NCI-H2196 (cell line): ENCODE data around the gene SLC4A11.

Source experiments
- DNase-seq: peaks from one replicate; lab custom pipeline; 2025; ENCODE audit not compliant: unreplicated experiment; lab: John Stamatoyannopoulos, UW

The SLC4A11 gene

DNA sequence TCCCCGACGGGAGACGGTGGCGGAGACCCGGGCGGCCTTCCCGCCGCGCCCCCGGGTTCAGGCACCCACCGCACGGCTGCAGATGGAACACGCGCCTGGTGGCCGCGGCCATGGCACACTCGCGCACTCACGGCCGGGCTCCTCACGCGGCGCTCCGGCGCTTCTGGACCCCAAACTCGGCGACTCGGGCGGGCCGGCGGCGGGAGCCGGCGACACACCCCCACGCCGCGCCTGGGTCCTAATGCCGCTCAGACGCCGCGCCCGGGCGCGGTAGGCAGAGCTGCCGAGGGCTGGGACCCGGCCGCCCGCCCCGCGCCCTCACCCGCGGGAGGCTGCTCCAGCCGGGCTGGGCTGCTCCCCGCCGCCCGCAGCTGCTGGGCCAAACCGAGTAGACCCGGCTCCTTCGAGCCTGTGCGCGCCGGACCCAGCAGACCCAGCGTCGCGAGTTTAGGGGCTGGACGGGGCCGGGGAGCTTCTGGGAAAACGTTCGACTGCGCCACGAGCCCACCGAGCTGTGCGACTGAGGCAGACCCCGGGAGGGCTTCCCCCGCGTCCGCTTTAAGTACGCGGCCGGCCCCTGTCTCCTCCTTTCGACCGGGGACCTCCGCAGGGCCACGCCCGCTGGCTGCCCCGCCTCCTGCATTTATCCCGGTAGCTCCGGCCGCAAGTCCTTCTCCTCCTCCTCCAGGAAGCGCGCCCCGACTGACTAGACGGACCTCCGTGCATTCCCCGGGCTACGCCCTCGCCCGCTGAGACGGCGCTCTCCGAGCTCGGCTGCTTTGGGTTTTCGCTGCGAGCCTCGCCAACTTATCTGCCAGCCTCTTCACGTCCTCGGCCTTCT, at the start of gene SLC4A11:
SLC4A11 (minus strand) TSS at position 165 of the 841 bp plus-strand sequence; CDS start at position 112, 53 bp downstream.
- DNase-seq = peak; percentile 41

DNA sequence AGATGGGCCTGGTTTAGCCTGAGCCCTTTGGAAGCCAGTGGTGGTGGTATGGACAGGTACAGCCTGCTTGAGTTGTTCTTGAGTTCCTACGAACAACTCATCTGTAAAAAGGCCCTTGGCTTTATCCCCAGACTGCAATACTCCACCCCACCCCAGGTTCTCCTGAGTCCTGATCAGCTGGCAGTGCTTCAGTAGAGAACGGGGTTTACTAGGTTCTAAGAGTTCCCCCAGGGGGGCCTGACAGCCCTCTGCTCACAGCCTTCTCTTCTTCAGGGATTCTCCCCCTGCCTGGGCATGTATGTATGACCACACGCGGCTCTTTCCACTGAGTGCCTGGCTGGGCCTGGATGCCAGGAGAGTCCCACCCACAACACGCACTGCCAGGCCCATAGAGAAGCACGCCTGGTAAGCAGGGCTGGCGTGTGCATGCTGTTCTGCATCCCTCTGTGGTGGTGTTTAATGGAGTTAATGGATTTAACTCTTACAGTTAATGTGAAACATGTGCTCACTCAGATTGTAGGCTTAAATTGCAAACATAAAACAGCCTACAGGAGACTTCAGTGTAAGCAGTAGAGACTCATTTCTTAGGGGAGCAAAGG, 44.3 kb upstream of the SLC4A11 start:
- DNase-seq = no peak

DNA sequence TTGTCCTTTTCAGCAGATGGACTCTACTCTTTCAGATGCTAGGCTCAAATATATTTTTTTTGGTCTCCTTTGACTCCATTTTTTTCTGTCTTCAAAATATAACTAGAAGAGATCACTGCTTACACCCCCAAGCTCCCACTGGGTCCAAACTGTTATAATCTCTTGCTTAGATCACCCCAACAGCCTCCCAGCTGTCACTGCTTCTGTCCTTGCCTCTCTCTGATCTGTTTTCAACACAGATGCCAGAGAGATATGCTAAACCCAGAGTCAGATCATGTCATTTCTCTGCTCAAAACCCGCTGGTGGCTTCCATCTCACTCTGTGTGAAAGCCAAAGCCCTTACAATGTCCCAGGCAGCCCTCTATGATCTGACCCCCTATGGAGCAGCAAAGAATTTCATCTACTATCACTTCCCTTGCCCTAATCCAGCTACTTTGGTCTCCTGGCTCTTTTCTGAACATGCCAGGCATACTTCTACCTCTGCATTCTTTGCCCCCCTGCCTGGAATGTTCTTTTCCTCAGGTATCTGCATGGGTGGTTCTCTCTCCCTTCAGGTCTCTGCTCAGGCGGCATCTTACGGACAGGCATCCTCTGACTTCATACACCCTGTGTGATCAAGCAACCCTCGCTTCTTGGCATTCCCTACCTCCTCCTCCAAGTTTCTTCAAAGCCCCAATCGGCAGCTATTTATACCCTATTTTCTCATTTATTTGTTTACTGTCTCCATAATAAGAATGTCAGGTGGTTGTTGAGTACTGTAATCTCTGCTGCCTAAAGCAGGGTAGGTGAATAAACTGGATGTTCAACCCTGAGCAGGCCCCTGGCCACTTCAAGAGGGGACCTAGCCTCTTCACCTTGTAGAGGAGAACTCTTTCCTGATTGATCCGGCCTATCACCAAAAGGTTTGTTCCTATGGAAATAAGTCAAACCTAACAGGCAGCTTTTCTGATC, 43.6 kb upstream of the SLC4A11 start:
- DNase-seq = no peak

DNA sequence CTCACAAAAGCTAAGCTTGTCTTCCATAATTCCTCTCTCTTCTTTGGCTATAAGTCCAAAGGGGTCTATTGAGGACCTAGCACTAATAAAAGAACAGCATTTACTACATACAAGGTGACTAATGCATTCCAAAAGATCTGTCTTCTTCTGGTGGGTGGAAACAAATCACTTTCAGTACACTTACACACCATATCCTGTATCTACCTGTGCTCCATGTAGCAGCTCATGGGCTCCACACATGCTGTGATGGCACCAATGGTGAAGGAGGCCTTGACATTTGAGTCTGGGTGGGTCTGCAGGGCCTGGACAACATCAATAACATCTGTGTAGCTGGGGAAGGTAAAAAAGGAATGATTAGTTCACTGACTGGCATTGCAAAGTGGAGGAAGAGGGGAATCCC, 42.4 kb upstream of the SLC4A11 start:
- DNase-seq = no peak

DNA sequence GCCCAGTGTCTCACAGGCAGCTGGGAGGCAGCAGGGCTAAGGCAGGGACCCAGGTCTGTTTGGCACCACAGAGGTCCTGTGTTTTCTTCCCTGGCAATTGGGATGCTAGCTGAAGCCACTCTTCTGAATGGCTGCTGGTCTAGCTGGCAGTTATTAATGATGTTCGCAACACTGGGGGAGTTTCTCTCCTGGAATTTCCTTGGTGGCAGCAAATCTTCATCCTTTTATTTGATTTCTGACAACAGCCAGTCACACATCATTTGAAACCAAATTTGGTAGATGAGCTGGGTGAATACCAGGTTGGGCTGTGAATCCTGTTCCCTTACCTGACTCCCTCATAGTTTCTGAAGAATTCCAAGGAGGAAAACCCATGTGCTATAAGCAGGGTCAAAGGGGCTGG, 40.8 kb upstream of the SLC4A11 start:
- DNase-seq = no peak

DNA sequence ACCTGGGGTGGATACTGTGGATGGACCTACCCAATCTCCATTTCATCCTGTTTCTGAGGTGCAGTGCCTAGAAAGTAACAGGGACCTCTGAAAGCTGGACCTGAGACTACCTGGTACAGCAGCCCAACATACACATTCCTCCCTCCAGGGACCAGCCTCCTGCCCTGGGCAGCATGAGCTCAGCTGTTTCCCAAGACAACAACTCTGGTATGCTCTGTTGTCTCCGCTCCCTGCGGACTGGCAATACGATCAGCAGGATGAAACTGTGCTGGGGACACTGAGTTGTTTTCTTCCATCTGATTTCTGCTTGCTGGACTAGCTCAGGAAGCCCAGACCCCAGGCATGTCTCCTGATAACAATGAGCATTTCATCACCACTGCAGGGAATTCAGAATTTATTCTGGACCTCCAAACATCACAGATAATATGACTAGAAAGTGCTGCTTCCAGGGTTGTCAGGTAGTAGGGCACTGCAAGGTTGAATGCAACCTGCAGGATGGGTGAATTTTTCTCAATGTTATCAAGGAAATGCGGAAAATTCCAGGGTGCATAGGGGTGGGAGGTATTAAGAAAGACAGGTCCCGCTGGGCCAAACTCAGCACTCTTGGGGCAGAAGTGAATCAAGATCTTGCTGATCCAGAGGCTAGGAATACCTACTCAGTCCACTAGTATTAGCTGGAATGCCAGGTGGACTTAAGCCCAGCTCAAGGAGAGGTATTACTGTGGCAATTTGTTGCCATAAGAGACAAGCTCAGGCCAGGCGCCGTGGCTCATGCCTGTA, 38.9 kb upstream of the SLC4A11 start:
- no peak for DNase-seq

DNA sequence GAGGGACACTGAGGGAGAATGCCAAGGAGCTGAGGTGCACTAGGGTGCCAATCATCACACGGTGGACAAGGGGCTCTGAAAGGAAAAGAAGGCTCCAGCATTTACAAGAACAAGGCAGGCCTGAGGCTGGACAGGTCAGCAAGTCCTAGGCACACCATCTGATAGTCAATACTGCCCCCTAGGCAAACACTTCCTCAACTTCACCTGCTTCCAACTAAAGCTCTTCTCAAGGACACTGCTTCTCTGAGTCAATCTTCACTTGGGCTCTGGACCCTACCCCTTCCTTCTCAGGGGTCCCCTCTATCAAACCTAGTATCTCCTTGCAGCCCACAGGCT, 37.7 kb upstream of the SLC4A11 start:
- peak; percentile 46 for DNase-seq

DNA sequence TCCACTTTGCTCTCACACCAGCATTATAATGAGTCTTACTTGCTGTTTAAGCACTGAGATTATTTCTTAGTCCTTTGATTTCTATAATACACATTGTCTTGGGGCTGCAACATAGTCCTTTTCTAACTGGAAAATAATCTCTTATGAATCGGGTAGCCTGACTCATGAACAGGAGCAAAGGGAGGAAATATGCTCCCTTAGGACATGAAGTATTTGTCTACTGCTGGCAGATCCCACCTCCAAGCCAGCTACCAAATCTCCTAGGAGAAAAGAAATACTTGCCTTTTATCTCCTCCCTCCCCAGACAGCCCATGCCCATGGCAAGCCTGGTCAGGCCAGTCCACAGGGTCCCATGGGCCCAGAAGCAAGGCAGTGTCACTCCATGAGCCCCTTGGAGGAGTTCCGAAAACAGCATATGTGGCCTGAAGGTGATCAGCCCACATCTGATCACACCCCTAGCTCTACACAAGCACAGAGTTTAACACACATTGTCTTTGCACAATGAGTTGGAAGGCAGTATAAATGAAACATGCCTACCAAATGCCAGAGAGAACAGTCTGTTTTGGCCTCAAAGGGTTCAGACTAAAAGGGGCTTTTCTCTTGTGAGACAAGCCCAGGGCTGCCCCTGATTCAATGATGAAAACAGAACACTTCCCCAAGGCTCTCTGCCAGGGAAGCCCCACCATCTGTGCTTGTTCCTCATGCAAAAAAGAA, 37.1 kb upstream of the SLC4A11 start:
- DNase-seq = no peak

DNA sequence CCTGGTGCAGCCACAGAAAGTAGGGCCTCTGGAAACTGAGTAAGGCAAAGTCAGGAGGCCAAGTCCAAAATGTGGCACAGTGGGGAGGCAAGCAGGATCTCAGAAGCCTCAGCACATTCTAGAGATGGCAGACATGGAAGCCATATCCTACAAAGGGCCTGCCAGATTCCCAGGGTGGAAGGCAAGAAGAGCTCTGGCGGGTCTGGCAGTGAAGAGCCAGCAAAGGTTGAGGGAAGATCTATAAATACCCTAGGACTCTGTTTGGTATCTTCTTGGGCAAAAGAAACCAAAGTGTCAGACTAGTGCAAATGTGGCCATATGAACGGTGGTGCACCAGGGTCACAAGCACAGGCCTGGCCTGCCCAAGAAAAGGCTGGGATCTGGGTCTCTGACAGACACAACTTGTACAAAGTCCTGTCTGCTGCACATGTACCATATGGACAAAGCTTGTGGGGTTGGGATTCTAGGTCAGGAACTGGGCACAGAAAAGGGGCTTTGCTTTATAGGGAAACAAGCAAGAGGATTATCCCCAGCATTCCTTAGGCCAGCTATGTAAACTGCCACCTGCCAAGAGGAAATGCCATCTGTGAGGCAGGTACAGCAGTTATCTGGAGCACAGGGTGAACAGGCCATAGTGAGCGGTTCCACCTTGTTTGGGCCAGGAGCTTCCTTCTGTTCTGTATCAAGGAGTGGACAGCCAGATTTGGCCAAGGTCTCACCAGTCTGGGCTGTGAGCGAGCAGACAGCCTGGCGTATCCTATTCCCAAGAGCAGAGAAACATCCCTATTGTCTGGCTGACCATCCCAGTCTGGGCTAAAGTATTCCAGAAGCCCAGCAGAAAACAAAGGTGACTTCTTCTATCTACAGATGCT, 36.3 kb upstream of the SLC4A11 start:
- DNase-seq = no peak

DNA sequence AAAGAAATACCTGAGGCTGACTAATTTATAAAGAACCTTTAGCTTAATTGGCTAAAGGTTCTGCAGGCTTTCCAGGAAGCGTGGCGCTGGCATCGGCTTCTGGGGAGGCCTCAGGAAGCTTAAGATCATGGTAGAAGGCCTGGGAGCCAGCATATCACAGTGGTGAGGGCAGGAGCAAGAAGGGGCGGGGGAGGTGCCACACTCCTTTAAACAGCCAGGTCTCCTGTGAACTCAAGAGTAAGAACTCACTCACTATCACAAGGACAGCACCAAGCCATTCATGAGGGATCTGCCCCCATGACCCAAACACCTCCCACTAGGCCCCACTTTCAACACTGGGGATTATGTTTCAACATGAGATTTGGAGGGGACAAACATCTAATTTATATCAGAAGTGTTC, 34.4 kb upstream of the SLC4A11 start:
- no peak for DNase-seq

DNA sequence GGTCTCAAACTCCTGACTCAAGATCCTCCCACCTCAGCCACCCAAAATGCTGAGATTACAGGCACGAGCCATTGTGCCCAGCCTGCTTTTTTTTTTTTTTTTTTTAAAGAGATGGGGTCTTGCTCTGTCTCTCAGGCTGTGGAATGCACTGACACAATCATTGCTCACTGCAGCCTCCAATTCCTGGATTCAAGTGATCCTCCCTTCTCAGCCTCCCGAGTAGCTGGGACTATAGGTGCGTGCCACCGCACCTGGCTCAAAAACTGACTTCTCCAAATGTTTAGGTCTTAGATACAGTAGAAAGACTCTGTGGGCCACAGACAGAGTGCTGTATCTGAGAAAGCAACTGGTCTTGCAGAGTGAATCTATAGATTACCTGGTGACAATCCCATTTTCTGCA, 31.1 kb upstream of the SLC4A11 start:
- DNase-seq = no peak

DNA sequence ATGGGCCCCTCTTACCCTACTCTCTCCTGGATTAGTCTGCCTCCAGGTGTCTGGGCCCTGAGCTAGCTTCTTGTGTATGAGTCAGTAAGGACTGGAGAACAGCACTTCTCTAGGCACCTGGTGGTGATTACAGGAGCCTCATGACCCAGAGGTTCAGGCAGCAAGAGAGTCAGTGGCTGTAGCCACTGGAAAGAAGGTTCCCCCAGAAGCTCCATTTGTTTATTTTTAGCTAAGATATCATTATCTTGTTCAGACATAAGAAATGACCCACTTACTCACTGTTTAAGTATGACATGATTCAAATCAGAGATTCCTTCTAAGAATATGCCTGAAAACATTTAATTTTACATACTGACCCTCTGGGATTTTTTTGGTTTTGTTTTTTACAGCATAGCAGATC, 23.6 kb upstream of the SLC4A11 start:
- no peak for DNase-seq

DNA sequence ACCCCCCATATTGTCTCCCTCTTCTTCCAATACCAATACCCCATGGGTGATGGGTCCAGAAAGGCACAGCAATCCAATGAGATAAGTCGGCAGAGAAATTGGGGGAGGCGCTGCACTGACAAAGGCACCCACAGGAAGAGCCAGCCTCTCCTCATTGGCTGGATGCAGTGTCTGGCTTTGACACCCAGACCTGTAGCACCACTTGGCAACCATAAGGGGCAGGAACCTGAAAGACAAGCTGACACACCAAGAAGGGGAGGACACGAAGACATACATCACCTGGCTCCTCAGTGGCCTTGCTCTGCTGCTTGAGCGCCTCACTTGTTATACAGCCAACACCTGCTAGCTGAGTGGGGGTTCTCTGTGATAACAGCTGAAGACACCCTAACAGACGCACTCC, 19.4 kb upstream of the SLC4A11 start:
- no peak for DNase-seq

DNA sequence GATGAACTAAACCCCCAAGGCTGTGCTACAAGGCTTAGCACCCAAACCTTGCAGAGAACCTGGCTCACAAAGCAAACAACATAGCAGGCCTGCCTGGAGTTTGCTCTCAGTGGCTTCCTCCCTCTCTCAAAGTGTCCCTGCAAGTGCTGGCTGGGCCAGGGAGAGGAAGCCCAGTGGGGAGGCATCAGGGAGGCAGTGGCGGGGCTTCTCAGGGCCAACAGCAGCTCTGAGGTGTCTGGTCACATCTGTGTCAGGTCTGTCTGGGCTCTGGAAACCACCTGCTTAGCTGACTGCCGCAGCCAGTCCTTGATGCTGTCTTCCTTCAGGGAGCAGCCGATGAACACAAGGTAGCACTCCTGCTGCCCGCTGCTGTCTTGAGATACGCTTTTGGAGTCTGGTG, 16.7 kb upstream of the SLC4A11 start:
- no peak for DNase-seq

DNA sequence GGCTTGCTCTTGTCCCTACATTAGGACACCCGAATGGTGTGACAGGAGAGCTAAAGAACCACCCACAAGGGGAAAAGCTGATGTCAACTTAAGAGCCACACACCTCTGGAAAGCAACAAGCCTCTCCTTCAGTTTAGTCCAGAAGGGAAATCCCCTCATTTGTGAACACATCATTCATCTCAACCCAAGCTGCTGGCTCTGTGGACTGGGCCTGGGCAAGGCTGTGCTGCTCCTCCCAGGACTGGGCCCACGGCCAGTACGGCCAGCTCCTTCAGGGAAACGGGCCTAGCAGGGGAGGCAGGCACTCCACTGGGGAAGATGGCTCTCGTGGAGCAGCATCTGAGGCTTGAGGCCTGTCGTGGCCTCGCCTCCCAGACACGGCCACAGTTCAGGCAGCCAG, 12.8 kb upstream of the SLC4A11 start:
- DNase-seq = peak; percentile 36

DNA sequence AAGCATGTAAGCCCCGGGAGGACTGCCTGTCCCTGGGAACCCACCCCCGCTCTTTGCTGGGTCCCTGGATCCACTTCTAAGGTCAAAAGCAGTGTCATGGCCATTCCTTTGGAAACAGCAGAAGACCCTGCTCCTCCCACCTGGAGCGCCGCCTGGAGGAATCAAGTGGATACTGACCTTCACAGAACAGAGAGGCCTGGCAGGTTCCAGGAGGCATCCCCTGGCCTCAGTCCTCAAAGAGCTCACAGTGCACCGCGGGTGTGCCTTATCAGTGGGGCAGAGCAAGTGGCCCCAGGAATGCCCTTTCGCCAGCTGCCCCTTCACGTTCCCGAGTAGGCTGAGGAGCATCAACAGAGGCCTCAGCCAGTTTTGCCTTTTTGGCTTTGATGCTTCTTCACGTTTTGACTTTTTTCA, 11.1 kb upstream of the SLC4A11 start:
- no peak for DNase-seq

DNA sequence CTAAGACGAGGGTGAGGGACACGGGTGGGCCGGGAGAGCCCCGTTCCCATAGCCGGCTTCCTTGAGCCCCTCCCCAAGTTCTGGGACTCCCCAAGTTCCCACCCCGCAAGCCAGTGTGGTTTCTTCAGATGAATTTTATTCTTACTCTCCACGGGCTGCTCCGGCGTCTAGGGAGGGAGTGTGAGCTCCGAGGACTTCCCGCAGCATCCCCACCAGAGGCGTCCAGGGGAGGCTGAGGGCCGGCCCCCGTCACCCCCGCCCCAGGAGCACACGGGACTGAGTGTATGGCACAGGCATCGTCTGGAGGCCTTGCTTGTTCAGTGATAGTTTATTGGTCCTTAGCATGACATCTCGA, 10.0 kb upstream of the SLC4A11 start:
- no peak for DNase-seq

DNA sequence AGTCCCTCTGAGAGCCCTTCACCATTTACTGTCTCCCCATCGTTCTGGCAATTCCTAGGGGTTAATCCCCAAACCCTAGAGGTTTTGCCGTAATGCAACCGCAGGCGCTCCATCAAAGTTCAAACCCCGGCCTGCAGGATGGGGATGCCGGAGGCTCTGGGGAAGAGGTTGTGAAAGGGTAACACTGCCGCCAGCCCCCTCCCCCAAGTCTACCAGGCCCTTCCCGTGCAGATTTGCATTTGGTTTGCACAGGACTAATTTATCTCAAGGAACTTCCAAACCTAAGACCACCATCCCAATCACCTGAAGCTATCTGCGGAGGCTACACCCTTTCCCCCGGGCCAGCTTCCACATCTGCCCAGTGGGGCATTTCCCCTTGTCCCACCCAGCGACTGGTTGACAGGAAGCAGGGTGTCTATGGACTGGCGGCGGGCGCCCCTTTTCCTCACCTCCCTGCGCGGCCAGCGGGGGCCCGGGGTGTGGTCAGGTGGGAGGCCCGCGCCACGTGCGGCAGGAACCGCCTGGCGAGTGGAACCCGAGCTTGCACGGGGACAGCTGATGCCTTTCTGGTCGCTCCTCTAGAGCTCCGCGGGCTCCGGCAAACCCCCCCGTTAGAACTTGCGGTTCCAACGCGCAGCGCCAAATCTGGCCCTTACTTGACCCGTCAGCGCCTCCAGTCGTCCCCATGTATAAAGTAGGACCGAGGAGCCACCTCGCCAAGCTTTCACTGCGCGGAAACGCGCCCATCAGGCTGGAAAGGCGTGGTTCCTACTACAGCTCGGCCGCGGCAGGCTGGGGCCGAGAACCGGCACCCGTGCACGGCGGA, 9.4 kb upstream of the SLC4A11 start:
- no peak for DNase-seq

DNA sequence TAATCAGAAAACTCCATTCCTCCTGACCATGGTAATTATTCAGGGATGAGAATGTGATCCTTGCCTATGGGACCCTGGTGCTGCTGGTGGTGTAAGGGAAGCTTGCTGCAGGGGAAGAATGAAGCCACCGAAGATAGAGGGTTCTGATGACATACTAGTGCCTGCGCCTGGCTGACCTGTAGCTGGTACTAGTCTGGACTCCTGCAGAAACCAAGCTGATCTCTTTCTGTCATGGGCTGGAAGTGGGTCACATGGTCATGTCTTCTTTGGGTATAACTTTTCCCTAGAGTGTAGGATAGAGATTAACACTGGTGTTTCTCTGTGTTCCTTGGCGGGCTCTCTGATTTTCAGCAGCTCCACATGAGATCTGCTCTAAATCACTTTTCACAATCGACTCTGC, 8.6 kb upstream of the SLC4A11 start:
- no peak for DNase-seq
